NOMO-1 treated with dmso at 0.1 percent for 144 hours (cell line): ENCODE measurements around the gene KCNH8.
"Not testable (repeated sequence)": the region's sequence is repeated elsewhere in the genome, so short reads cannot be mapped to it uniquely, and the experiment has no call there.

Source experiments
- DNase-seq: peaks from one replicate; lab custom pipeline; 2025; ENCODE audit not compliant: unreplicated experiment; lab: John Stamatoyannopoulos, UW

Gene KCNH8

GRCh38 chr3:19147905-19148767 lies at the start of gene KCNH8:
Gene KCNH8 (plus strand): TSS chr3:19148510. CDS start chr3:19148720, 210 bp downstream.
- no peak for DNase-seq

GRCh38 chr3:19102654-19103290 lies 45.5 kb upstream of the KCNH8 start:
- not testable (repeated sequence) for DNase-seq

GRCh38 chr3:19103510-19103909 lies 44.8 kb upstream of the KCNH8 start:
- DNase-seq: no peak

- DNase-seq: no peak
Observed at GRCh38 chr3:19104459-19104858, 43.9 kb upstream of the KCNH8 start.

- peak; percentile 1 for DNase-seq
Observed at GRCh38 chr3:19105826-19106225, 42.5 kb upstream of the KCNH8 start.

GRCh38 chr3:19106307-19106706 lies 42.0 kb upstream of the KCNH8 start:
- no peak for DNase-seq

GRCh38 chr3:19107719-19108118 lies 40.6 kb upstream of the KCNH8 start:
- no peak for DNase-seq

GRCh38 chr3:19110335-19110895 lies 37.9 kb upstream of the KCNH8 start:
- DNase-seq: no peak

GRCh38 chr3:19114461-19114860 lies 33.8 kb upstream of the KCNH8 start:
- no peak for DNase-seq

GRCh38 chr3:19116239-19116638 lies 32.1 kb upstream of the KCNH8 start:
- no peak for DNase-seq

- no peak for DNase-seq
Observed at GRCh38 chr3:19124752-19125151, 23.6 kb upstream of the KCNH8 start.

GRCh38 chr3:19139863-19140262 lies 8.4 kb upstream of the KCNH8 start:
- DNase-seq: no peak

GRCh38 chr3:19146685-19147650 lies 1.3 kb upstream of the KCNH8 start:
- DNase-seq: peak; percentile 27

GRCh38 chr3:19148768-19149091 lies 420 bp downstream of the KCNH8 start:
- DNase-seq: no peak

- no peak for DNase-seq
Observed at GRCh38 chr3:19149368-19149767, 1.1 kb downstream of the KCNH8 start.

- DNase-seq: no peak
Observed at GRCh38 chr3:19151171-19151570, 2.9 kb downstream of the KCNH8 start.

- DNase-seq: no peak
Observed at GRCh38 chr3:19154693-19155250, 6.5 kb downstream of the KCNH8 start.

- DNase-seq: no peak
Observed at GRCh38 chr3:19155375-19155774, 7.1 kb downstream of the KCNH8 start.

GRCh38 chr3:19159966-19160635 lies 11.8 kb downstream of the KCNH8 start:
- no peak for DNase-seq

GRCh38 chr3:19165654-19166053 lies 17.3 kb downstream of the KCNH8 start:
- no peak for DNase-seq
